Cardiac fibroblast (primary cell): ENCODE results near the gene SATL1.

Experiments used
- DNase-seq, 2 donors: peaks; one replicate each; pipeline versions ENCODE4 v3.0.0 to v3.0.0-alpha.2; 2010; ENCODE audit warnings: low read depth in 2 of 2
- H3K4me3 ChIP-seq, 2 donors: replicated peaks in 1 of 2; 1 replicate in 1 of 2; 2 replicates in 1 of 2; pipeline ENCODE4 v1.5.1; 2011; ENCODE audit warnings: low read depth in 2 of 2, low read length in 2 of 2, mild to moderate bottlenecking in 2 of 2, moderate library complexity in 1 of 2
- CTCF ChIP-seq: IDR thresholded peaks from one replicate; pipeline ENCODE4 v1.5.1; 2011; ENCODE audit warnings: low read depth, mild to moderate bottlenecking, low read length, inconsistent platforms

SATL1 gene

DNA sequence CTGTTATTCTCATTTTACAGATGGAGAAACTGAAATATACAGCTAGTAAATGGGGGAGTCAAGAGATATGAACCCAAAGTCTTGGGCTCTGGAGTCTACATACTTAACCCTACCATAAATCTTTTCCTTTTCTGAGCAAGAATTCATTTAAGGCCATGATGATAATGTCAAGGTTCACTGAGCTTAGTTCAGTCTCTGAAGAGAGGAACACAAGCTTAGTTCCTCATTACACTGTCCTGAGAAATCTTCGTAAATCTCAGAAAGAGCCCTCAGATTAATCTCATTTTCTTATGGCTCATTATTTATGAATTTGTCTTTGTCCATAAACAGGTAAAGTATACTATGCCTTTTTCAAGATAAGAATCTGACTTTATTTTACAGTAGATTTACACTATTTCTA lies 104.2 kb downstream of the SATL1 start:
- DNase-seq = no peak
- no peak for TF ChIP-seq CTCF

DNA sequence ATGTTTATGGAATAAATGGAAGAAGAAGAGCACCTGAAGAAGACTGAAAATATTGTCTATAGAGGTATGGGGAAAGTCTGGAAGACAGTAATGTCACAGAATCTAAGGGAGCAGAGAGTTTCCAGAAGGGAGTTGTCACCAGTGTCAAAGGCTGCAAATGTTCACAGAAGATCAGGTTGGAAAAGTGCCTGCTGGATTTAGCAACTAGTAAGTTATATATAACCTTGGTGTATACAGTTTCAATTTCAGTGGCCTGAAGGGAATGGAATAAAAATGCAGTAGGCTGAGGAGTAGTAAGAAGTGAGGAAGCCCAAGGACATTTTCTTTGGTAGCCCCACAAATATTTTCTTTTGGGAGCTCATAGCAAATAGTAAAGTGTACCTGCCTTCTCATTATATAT lies 107.2 kb downstream of the SATL1 start:
- H3K4me3 ChIP-seq = no peak overlapping the region
- no peak for TF ChIP-seq CTCF
- DNase-seq = no peak

More for the DNA sequence above, 104.2 kb downstream of the SATL1 start:
- no peak overlapping the region for H3K4me3 ChIP-seq

GRCh38 chrX:85115252-85115651 lies 128.3 kb downstream of the SATL1 start:
- no peak for DNase-seq
- TF ChIP-seq CTCF = no peak

GRCh38 chrX:85114776-85115175 lies 128.8 kb downstream of the SATL1 start:
- no peak overlapping the region for H3K4me3 ChIP-seq
- DNase-seq = no peak
- TF ChIP-seq CTCF = no peak

More at GRCh38 chrX:85115252-85115651, 128.3 kb downstream of the SATL1 start:
- no peak overlapping the region for H3K4me3 ChIP-seq

DNA sequence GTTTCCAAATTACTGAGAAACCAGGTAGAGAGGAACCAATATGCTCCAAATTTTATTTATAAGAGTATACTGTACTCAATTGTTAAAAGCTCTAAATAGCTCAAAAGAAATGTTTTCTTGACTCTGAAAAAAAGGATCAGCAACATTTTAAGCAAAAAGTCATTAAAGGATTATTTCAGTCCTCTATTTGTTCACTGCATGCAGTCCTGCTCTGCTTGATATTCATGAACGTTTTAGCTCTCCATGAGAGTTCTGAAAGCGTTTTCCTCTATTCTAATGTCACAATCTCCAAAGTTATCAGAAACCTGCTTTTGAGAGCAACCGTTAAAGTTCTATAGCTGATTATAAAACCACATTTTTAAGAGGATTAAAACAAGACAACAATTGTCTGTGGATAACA lies 129.4 kb downstream of the SATL1 start:
- TF ChIP-seq CTCF = no peak
- no peak overlapping the region for H3K4me3 ChIP-seq
- no peak for DNase-seq

DNA sequence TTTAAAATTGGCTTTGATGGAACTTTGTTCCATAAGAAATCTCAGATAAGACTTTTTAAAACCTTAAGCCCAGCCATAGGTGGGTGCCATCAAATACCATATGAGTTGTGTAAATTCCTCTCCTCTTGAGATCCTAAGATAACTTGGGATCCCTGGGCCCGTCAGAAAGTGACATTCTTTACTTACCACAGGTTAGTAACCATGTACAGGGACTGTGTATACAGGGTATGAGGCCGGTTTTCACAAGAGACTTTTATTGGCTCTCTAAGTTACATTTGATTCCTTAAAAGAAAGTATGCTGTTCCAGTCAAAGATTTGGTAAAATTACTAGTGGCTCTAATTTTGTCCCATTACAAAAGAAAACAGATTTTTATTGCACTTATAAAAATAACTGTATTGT lies 129.8 kb downstream of the SATL1 start:
- DNase-seq = no peak
- no peak for TF ChIP-seq CTCF
- H3K4me3 ChIP-seq = no peak overlapping the region

DNA sequence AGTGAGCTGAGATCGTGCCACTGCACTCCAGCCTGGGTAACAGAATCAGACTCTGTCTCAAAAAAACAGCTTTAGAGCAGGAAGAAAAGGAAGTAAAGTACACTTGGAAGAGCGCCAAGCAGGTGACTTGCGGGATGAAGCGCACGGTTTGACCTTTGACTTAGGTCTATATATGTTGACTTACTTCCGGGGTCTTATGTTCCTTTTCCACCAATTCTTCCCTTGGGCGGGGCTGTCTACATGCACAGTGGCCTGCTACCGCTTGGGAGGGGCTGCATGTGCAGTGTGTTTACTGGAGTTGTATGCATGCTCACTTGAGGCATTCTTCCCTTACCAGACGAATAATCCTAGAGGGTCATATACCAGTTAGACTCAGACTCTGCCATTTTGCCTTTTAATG lies 131.3 kb downstream of the SATL1 start:
- no peak for DNase-seq
- TF ChIP-seq CTCF = no peak
- no peak overlapping the region for H3K4me3 ChIP-seq
